HepG2 (cell line): ENCODE data around the gene ATG7. TPM values are rescaled to one million over a fixed set of nuclear protein-coding genes. Genes with fewer than 3 reads are reported as not detected.

Source experiments
- ATAC-seq: fragments of 200-7000 bp; cut with Tn5 transposase; 3 replicates; pipeline ENCODE4 v1.9.1; 2020; ENCODE audit warnings: mild to moderate bottlenecking, moderate library complexity
- BruUV-seq: library from RNA; stranded (reverse); fragments of 400-500 nt; replicated peaks from 2 replicates; lab custom pipeline; 2021; lab: Mats Ljungman, UMichigan
- CTCF ChIA-PET: fragments of 300-600 bp; formaldehyde crosslinking; extraction: SDS; loops from one replicate; lab custom pipeline; 2021; ENCODE audit warnings: low total read pairs, inconsistent platforms, low intra/inter-chr PET ratio; lab: Yijun Ruan, JAX
- POLR2A ChIA-PET: fragments of 350-600 bp; sonication (Branson Sonifier 250); formaldehyde crosslinking; loops from one replicate; lab custom pipeline; 2020; ENCODE audit warnings: antibody characterized with exemption, inconsistent platforms; lab: Yijun Ruan, JAX
- DNase-seq: peaks from one replicate; pipeline ENCODE4 v3.0.0-alpha.2; 2015; ENCODE audit warnings: low spot score
- FAIRE-seq: peaks from 3 replicates; lab custom pipeline; 2011; peaks lifted over from hg19 to GRCh38; lab: Jason Lieb, UNC
- H2AFZ ChIP-seq: one replicate; pipeline ENCODE4 v1.6.1; 2011; ENCODE audit warnings: low read length, inconsistent platforms
- H3K27ac ChIP-seq: fragments of 300-600 bp; 3 replicates; pipeline ENCODE4 v1.8.0; 2011; ENCODE audit warnings: mixed run types, mild to moderate bottlenecking, mixed read lengths, low read length, inconsistent platforms; ENCODE audit not compliant: insufficient read depth; ENCODE audit errors: extremely low read length
- H3K27me3 ChIP-seq, 2 experiments: fragments of 200-600 bp in 1 of 2; 2 replicates in 1 of 2; 3 replicates in 1 of 2; pipeline versions ENCODE4 v1.6.0 to v1.8.0; 2011; ENCODE audit warnings: low read length in 2 of 2, mild to moderate bottlenecking in 2 of 2, moderate library complexity in 2 of 2, inconsistent platforms in 1 of 2; ENCODE audit not compliant: insufficient read depth in 2 of 2, control insufficient read depth in 1 of 2
- H3K36me3 ChIP-seq, 2 experiments: fragments of 200-600 bp in 1 of 2; replicated peaks in 1 of 2; 2 replicates in 1 of 2; 3 replicates in 1 of 2; pipeline versions ENCODE4 v1.5.1 to v1.8.0; 2011; ENCODE audit warnings: low read length in 2 of 2, inconsistent platforms in 1 of 2; ENCODE audit not compliant: insufficient read depth in 2 of 2, control insufficient read depth in 1 of 2
- H3K4me1 ChIP-seq: 2 replicates; pipeline ENCODE4 v1.5.1; 2012; ENCODE audit warnings: low read length, inconsistent platforms; ENCODE audit not compliant: insufficient read depth
- H3K4me2 ChIP-seq: 2 replicates; pipeline ENCODE4 v1.6.0; 2011; ENCODE audit warnings: low read depth, low read length, inconsistent platforms
- H3K4me3 ChIP-seq, 3 experiments: fragments of 200-600 bp in 1 of 3; sonication (generic), shearing (Covaris generic) in 1 of 3; replicated peaks in 1 of 3; 2 replicates each; pipeline ENCODE4 v1.5.1; 2011 to 2016; ENCODE audit warnings: low read length in 3 of 3, inconsistent platforms in 2 of 3, low read depth in 2 of 3, mild to moderate bottlenecking in 2 of 3, control low read depth in 1 of 3, mixed read lengths in 1 of 3; ENCODE audit not compliant: insufficient read depth in 1 of 3
- H3K79me2 ChIP-seq: one replicate; pipeline ENCODE4 v1.6.1; 2011; ENCODE audit warnings: low read length, inconsistent platforms; ENCODE audit not compliant: insufficient read depth
- H3K9ac ChIP-seq: 2 replicates; pipeline ENCODE4 v1.6.0; 2011; ENCODE audit warnings: mild to moderate bottlenecking, low read depth, low read length, inconsistent platforms; ENCODE audit not compliant: insufficient read depth
- H3K9me3 ChIP-seq: 2 replicates; pipeline ENCODE4 v1.5.1; 2012; ENCODE audit warnings: mild to moderate bottlenecking, low read length
- H4K20me1 ChIP-seq: 2 replicates; pipeline ENCODE4 v1.6.0; 2011; ENCODE audit warnings: inconsistent platforms, mild to moderate bottlenecking, low read length, moderate library complexity; ENCODE audit not compliant: insufficient read depth
- GATAD1 ChIP-seq: IDR thresholded peaks from 2 replicates; pipeline ENCODE4 v1.6.1; 2016; ENCODE audit warnings: missing genetic modification reagents, missing compliant biosample characterization
- NAIF1 ChIP-seq: sonication (generic); formaldehyde crosslinking; IDR thresholded peaks from 2 replicates; pipeline ENCODE4 v1.5.0; 2020; ENCODE audit warnings: mild to moderate bottlenecking, missing genetic modification reagents, borderline replicate concordance
- NFE2L2 ChIP-seq: fragments of 150-350 bp; IDR thresholded peaks from 2 replicates; pipeline ENCODE4 v1.6.1; 2014; ENCODE audit warnings: low read length
- SMARCC2 ChIP-seq: fragments of 450-650 bp; IDR thresholded peaks from 2 replicates; pipeline ENCODE4 v1.6.1; 2017; ENCODE audit warnings: antibody characterized with exemption, mild to moderate bottlenecking
- THAP11 ChIP-seq: IDR thresholded peaks from 2 replicates; pipeline ENCODE4 v1.6.1; 2016; ENCODE audit warnings: missing biosample characterization, missing genetic modification reagents
- ZNF3 ChIP-seq: IDR thresholded peaks from 2 replicates; pipeline ENCODE4 v1.7.0; 2017; ENCODE audit warnings: inconsistent platforms
- ZNF629 ChIP-seq: sonication (generic); formaldehyde crosslinking; conservative IDR thresholded peaks from 2 replicates; pipeline ENCODE4 v1.5.0; 2020; ENCODE audit warnings: missing genetic modification reagents
- WGBS: methylation state at CpG from one replicate; pipeline ENCODE4 v1.1.6; 2017; ENCODE audit warnings: low lambda C conversion rate; 5-methylcytosine and 5-hydroxymethylcytosine counted together
- in situ Hi-C: cut with HindIII; loops from 2 replicates; pipeline ENCODE4 v1.10.0; 2017; ENCODE audit warnings: low pct_unique_long_range_greater_than_20kb; ENCODE audit not compliant: extremely low pct_ligation_motif_present
- intact Hi-C: fragments of 100-400 bp; cut with micrococcal nuclease; formaldehyde crosslinking; loops from one replicate; pipeline ENCODE4 v1.10.0; 2022; ENCODE audit not compliant: unreplicated experiment
- polyA plus RNA-seq, 8 experiments: library from polyadenylated mRNA; depleted of rRNA in 3 of 8; stranded (reverse) in 7 of 8; unstranded in 1 of 8; fragments of >200 nt; fragmentation: Illumina TruSeq in 4 of 8; extraction: Trizol in 4 of 8; gene quantifications; 2 replicates each; pipeline versions ENCODE4 v1.2.1 to v1.2.3, GENCODE V29; 2011 to 2016; ENCODE audit warnings: low read depth in 4 of 8, missing spikeins in 1 of 8, mixed read lengths in 1 of 8; ENCODE audit not compliant: insufficient read depth in 1 of 8
- total RNA-seq, 5 experiments: library from RNA; depleted of rRNA; stranded (reverse); fragments of >200 nt; fragmentation: Illumina TruSeq; extraction: Trizol; gene quantifications; 2 replicates each; pipeline ENCODE4 v1.2.3, GENCODE V29; 2016; ENCODE audit warnings: low read depth in 1 of 5
- TF ChIP-seq, protein P1 (sequence below): sonication (generic); formaldehyde crosslinking; IDR thresholded peaks from 2 replicates; pipeline ENCODE4 v1.4.0; 2020; ENCODE audit warnings: missing genetic modification reagents, borderline replicate concordance
- TF ChIP-seq, protein P2 (sequence below): IDR thresholded peaks from 2 replicates; pipeline ENCODE4 v1.6.1; 2016
- TF ChIP-seq, protein P3 (sequence below): sonication (generic); formaldehyde crosslinking; IDR thresholded peaks from 2 replicates; pipeline ENCODE4 v1.4.0; 2020; ENCODE audit warnings: missing genetic modification reagents, mild to moderate bottlenecking, borderline replicate concordance
- TF ChIP-seq, protein P4 (sequence below): sonication (generic); formaldehyde crosslinking; IDR thresholded peaks from 2 replicates; pipeline ENCODE4 v1.8.0; 2022; ENCODE audit warnings: mild to moderate bottlenecking, missing genetic modification reagents; ENCODE audit not compliant: insufficient replicate concordance
- TF ChIP-seq, protein P5 (sequence below): sonication (generic); formaldehyde crosslinking; IDR thresholded peaks from 2 replicates; pipeline ENCODE4 v1.5.1; 2020; ENCODE audit warnings: mild to moderate bottlenecking, moderate library complexity, missing genetic modification reagents
- TF ChIP-seq, protein P6 (sequence below): sonication (generic); formaldehyde crosslinking; IDR thresholded peaks from 2 replicates; pipeline ENCODE4 v1.4.0; 2020; ENCODE audit warnings: missing genetic modification reagents, mild to moderate bottlenecking, borderline replicate concordance

The ATG7 gene
- total and polyA plus RNA-seq, 2 of the 13 experiments (the other 11 are each of a cell fraction or from before 2014, with no cell fraction given) = 7.8 to 22.1 TPM

DNA sequence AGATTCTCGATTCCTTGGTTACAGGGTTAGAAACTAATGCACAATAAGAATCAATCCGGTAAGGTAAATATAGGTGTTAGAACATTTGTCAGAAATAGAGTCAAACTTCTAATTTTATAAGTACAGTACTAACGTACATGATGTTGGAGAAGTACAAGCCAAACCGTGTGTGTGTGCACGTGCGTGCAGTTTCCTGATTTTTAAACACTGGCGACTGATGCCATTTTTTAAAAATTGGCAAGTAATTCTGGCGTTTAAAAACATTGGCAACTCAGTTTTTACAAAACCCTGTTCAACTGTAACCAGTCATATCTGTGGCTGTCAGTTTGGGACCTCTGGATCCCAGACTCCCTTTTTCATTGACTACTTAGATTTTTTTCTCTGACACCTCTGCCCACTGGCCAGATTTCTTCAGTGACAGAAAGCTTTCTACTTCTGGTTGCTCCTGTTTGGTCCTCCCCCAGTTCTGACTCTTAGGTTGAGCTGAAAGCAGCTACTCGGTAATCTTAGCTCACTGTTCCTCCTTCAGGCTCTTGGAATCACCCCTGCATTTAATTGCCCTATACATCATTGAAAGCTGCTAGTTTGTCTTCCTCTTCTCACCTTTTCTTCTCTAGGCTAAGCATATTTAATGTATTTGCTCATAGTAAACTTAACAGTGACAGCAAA lies 843 bp downstream of the ATG7 start (continued):
- TF ChIP-seq, protein P1, sequence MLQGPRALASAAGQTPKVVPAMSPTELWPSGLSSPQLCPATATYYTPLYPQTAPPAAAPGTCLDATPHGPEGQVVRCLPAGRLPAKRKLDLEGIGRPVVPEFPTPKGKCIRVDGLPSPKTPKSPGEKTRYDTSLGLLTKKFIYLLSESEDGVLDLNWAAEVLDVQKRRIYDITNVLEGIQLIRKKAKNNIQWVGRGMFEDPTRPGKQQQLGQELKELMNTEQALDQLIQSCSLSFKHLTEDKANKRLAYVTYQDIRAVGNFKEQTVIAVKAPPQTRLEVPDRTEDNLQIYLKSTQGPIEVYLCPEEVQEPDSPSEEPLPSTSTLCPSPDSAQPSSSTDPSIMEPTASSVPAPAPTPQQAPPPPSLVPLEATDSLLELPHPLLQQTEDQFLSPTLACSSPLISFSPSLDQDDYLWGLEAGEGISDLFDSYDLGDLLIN (CRISPR knock-in tag) = no peak
- TF ChIP-seq ZNF3 (CRISPR knock-in tag) (no peak), SMARCC2 (no peak), GATAD1 (CRISPR knock-in tag) (no peak), NAIF1 (CRISPR knock-in tag) (no peak)
- TF ChIP-seq, protein P2, sequence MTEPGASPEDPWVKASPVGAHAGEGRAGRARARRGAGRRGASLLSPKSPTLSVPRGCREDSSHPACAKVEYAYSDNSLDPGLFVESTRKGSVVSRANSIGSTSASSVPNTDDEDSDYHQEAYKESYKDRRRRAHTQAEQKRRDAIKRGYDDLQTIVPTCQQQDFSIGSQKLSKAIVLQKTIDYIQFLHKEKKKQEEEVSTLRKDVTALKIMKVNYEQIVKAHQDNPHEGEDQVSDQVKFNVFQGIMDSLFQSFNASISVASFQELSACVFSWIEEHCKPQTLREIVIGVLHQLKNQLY = no peak
- TF ChIP-seq, all 625 proteins: peak for 0

DNA sequence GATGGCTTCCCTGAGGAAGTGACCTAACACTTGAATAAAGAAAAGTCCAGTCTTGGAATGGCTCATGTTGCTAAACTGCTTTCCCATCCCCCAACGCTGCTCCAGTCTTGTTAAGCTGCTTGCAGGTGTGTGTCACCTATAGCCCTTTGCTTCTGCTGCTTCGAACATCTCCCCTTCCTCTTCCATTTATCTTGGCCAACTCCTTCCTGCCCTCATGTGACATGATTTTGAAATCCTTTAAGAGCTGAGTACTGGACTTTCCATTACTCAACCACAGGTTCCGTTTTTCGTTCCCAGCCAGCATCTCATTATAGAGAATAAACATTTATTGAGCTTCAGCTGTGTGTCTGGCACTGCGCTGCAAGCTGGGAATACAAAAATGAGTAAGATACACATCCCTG lies 1.7 kb downstream of the ATG7 start:
- 99% methylated on average over 5 of the region's 5 CpGs for WGBS
- TF ChIP-seq, protein P3, sequence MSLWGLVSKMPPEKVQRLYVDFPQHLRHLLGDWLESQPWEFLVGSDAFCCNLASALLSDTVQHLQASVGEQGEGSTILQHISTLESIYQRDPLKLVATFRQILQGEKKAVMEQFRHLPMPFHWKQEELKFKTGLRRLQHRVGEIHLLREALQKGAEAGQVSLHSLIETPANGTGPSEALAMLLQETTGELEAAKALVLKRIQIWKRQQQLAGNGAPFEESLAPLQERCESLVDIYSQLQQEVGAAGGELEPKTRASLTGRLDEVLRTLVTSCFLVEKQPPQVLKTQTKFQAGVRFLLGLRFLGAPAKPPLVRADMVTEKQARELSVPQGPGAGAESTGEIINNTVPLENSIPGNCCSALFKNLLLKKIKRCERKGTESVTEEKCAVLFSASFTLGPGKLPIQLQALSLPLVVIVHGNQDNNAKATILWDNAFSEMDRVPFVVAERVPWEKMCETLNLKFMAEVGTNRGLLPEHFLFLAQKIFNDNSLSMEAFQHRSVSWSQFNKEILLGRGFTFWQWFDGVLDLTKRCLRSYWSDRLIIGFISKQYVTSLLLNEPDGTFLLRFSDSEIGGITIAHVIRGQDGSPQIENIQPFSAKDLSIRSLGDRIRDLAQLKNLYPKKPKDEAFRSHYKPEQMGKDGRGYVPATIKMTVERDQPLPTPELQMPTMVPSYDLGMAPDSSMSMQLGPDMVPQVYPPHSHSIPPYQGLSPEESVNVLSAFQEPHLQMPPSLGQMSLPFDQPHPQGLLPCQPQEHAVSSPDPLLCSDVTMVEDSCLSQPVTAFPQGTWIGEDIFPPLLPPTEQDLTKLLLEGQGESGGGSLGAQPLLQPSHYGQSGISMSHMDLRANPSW (CRISPR knock-in tag) = no peak
- TF ChIP-seq THAP11 (CRISPR knock-in tag) (no peak), NFE2L2 (no peak), ZNF629 (CRISPR knock-in tag) (no peak)
- TF ChIP-seq, protein P4, sequence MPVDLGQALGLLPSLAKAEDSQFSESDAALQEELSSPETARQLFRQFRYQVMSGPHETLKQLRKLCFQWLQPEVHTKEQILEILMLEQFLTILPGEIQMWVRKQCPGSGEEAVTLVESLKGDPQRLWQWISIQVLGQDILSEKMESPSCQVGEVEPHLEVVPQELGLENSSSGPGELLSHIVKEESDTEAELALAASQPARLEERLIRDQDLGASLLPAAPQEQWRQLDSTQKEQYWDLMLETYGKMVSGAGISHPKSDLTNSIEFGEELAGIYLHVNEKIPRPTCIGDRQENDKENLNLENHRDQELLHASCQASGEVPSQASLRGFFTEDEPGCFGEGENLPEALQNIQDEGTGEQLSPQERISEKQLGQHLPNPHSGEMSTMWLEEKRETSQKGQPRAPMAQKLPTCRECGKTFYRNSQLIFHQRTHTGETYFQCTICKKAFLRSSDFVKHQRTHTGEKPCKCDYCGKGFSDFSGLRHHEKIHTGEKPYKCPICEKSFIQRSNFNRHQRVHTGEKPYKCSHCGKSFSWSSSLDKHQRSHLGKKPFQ = no peak
- TF ChIP-seq, protein P5, sequence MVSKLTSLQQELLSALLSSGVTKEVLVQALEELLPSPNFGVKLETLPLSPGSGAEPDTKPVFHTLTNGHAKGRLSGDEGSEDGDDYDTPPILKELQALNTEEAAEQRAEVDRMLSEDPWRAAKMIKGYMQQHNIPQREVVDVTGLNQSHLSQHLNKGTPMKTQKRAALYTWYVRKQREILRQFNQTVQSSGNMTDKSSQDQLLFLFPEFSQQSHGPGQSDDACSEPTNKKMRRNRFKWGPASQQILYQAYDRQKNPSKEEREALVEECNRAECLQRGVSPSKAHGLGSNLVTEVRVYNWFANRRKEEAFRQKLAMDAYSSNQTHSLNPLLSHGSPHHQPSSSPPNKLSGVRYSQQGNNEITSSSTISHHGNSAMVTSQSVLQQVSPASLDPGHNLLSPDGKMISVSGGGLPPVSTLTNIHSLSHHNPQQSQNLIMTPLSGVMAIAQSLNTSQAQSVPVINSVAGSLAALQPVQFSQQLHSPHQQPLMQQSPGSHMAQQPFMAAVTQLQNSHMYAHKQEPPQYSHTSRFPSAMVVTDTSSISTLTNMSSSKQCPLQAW (CRISPR knock-in tag) = no peak
- TF ChIP-seq, protein P6, sequence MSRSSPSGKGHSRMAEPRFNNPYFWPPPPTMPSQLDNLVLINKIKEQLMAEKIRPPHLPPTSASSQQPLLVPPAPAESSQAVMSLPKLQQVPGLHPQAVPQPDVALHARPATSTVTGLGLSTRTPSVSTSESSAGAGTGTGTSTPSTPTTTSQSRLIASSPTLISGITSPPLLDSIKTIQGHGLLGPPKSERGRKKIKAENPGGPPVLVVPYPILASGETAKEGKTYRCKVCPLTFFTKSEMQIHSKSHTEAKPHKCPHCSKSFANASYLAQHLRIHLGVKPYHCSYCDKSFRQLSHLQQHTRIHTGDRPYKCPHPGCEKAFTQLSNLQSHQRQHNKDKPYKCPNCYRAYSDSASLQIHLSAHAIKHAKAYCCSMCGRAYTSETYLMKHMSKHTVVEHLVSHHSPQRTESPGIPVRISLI (CRISPR knock-in tag) = no peak

More for the DNA sequence above, 1.7 kb downstream of the ATG7 start:
- Histone ChIP-seq H3K9me3 (no peaks in the 10 kb centered on the region), H3K36me3 (no peaks in the 10 kb centered on the region), H3K27ac (no peak overlapping the region), H4K20me1 (no peaks in the 10 kb centered on the region), H3K27me3 (no peaks in the 10 kb centered on the region; a peak in 1 of 5 replicates), H2AFZ (no peak overlapping the region), H3K79me2 (peaks cover 18% of the 10 kb centered on the region), H3K4me1 (peaks cover 32% of the 10 kb centered on the region), H3K4me3 (no peak overlapping the region), H3K9ac (no peak overlapping the region), H3K4me2 (peak overlapping the region; percentile 90)
- BruUV-seq = no TSS peak
- in situ Hi-C loops = no loop called here
- intact Hi-C loops = loop anchor here (2.0 kb wide), 1 partner anchor 37 kb away; no protein-coding TSS in a partner anchor
- DNase-seq (no peak), FAIRE-seq (no peak), ATAC-seq (no peak)
- POLR2A ChIA-PET = interaction anchor here (2.1 kb wide), 1 partner anchor 14 kb away, joined by 4 read pairs; no protein-coding TSS in a partner anchor
- CTCF ChIA-PET = no interaction called here
